Measurements from ENCODE around the gene TCFL5. TPM values are rescaled to one million over a fixed set of nuclear protein-coding genes. Genes with fewer than 3 reads are reported as not detected.

TCFL5 gene
- total RNA-seq, 1 donor from 2014 or later = 6.1 TPM

Small RNA genes within 50 kb of the gene (small RNA-seq; reads per million reads assigned to genes)
- not detected for gene DPH3P1

Other genes starting within 250 kb of the TCFL5 start
- 1.6 TPM for gene SLCO4A1, start 219.3 kb downstream of the TCFL5 start, total RNA-seq
- 4.9 TPM for gene NTSR1, start 153.0 kb downstream of the TCFL5 start, total RNA-seq
- 20.0 TPM for gene MRGBP, start 65.3 kb downstream of the TCFL5 start, total RNA-seq
- 24.1 TPM for gene OGFR, start 57.0 kb downstream of the TCFL5 start, total RNA-seq
- 10.2 TPM for gene COL9A3, start 44.8 kb downstream of the TCFL5 start, total RNA-seq
- 37.5 TPM for gene DIDO1, start 64.7 kb upstream of the TCFL5 start, total RNA-seq
- gene GID8, start 76.3 kb upstream of the TCFL5 start, total RNA-seq = 57.1 TPM
- under 0.01 TPM for gene SLC17A9, start 90.9 kb upstream of the TCFL5 start, total RNA-seq
- gene BHLHE23, start 145.1 kb upstream of the TCFL5 start, total RNA-seq = not detected